Testis (tissue), 3 donors: ENCODE results near the gene ARSI. TPM values are rescaled to one million over a fixed set of nuclear protein-coding genes. Genes with fewer than 3 reads are reported as not detected.

Source experiments
- DNase-seq: peaks from one replicate; pipeline ENCODE4 v3.0.0-alpha.2; 2019
- H3K27ac ChIP-seq, 2 donors: fragments of 200-600 bp; sonication (generic); one replicate each; pipeline ENCODE4 v1.5.1; 2019
- H3K27me3 ChIP-seq: fragments of 200-600 bp; sonication (generic); one replicate; pipeline ENCODE4 v1.5.1; 2019
- H3K36me3 ChIP-seq: fragments of 200-600 bp; sonication (generic); one replicate; pipeline ENCODE4 v1.5.1; 2017; ENCODE audit warnings: low read depth; ENCODE audit errors: missing control alignments
- H3K4me1 ChIP-seq: fragments of 200-600 bp; sonication (generic); one replicate; pipeline ENCODE4 v1.5.1; 2019
- H3K4me3 ChIP-seq, 2 donors: fragments of 200-600 bp; sonication (generic); one replicate each; pipeline ENCODE4 v1.5.1; 2017 to 2019
- H3K9me3 ChIP-seq: fragments of 200-600 bp; sonication (generic); one replicate; pipeline ENCODE4 v1.5.1; 2017
- POLR2A ChIP-seq: fragments of 450-650 bp; IDR thresholded peaks from one replicate; pipeline ENCODE4 v1.6.1; 2017; ENCODE audit warnings: antibody characterized with exemption, mild to moderate bottlenecking, moderate library complexity
- WGBS, 2 donors: methylation state at CpG; one replicate each; pipeline ENCODE4 v1.1.5; 2018; 5-methylcytosine and 5-hydroxymethylcytosine counted together
- intact Hi-C: fragments of 100-400 bp; cut with DNase I; formaldehyde crosslinking; loops from one replicate; pipeline ENCODE4 v1.15.1; 2023; ENCODE audit warnings: low total_unique reads
- polyA plus RNA-seq: library from polyadenylated mRNA; stranded (reverse); fragments of 350-450 nt; fragmentation: Illumina TruSeq; extraction: RNeasy Lipid Tissue Mini Kit (QIAGEN cat#74804); gene quantifications from one replicate; pipeline ENCODE4 v1.2.3, GENCODE V29; 2014; ENCODE audit warnings: low read depth, low replicate concordance; ENCODE audit not compliant: insufficient read depth
- total RNA-seq, 2 donors: library from RNA; depleted of rRNA; stranded (reverse); fragments of >200 nt; gene quantifications; one replicate each; pipeline ENCODE4 v1.2.3, GENCODE V29; 2016
- TF ChIP-seq, protein P1 (sequence below), 3 experiments: fragments of 450-650 bp in 2 of 3; fragments of 200-600 bp in 1 of 3; sonication (generic) in 1 of 3; IDR thresholded peaks; one replicate each; pipeline ENCODE4 v1.5.1; 2016 to 2019; ENCODE audit warnings: antibody characterized with exemption in 3 of 3, mild to moderate bottlenecking in 2 of 3, moderate library complexity in 1 of 3

ARSI gene
- total and polyA plus RNA-seq, 3 donors from 2014 or later = 0.79 to 0.93 (median 0.92) TPM

DNA sequence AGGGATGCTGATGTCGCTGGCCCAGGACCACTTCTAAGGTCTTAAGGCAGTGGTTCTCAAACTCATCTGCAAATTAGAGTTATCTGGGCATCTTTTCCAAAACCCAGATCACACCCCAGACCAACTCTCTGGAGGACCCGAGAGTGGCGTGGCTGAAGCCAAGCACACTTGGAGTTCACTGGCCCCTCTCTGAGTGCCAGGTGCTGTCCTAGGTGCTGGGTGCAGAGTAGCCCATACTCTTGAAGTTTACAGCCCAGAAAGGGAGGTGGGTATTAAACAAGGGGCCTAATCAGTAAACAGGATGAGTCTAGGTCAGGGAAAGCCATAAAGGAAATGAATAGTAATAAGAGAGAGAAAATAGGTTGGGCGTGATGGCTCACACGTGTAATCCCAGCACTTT, 30.8 kb downstream of the ARSI start:
- Histone ChIP-seq H3K4me3 (no peak overlapping the region), H3K4me1 (peaks cover 4% of the 10 kb centered on the region), H3K27me3 (no peaks in the 10 kb centered on the region), H3K36me3 (no peaks in the 10 kb centered on the region), H3K9me3 (no peaks in the 10 kb centered on the region), H3K27ac (no peak overlapping the region)
- TF ChIP-seq, protein P1, sequence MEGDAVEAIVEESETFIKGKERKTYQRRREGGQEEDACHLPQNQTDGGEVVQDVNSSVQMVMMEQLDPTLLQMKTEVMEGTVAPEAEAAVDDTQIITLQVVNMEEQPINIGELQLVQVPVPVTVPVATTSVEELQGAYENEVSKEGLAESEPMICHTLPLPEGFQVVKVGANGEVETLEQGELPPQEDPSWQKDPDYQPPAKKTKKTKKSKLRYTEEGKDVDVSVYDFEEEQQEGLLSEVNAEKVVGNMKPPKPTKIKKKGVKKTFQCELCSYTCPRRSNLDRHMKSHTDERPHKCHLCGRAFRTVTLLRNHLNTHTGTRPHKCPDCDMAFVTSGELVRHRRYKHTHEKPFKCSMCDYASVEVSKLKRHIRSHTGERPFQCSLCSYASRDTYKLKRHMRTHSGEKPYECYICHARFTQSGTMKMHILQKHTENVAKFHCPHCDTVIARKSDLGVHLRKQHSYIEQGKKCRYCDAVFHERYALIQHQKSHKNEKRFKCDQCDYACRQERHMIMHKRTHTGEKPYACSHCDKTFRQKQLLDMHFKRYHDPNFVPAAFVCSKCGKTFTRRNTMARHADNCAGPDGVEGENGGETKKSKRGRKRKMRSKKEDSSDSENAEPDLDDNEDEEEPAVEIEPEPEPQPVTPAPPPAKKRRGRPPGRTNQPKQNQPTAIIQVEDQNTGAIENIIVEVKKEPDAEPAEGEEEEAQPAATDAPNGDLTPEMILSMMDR (IDR thresholded peaks at IDR 0.05) = no peak
- no peak for TF ChIP-seq POLR2A
- WGBS, 2 donors = 85 to 91% methylated on average over 5 of the region's 5 CpGs
- intact Hi-C loops = no loop called here
- no peak for DNase-seq

DNA sequence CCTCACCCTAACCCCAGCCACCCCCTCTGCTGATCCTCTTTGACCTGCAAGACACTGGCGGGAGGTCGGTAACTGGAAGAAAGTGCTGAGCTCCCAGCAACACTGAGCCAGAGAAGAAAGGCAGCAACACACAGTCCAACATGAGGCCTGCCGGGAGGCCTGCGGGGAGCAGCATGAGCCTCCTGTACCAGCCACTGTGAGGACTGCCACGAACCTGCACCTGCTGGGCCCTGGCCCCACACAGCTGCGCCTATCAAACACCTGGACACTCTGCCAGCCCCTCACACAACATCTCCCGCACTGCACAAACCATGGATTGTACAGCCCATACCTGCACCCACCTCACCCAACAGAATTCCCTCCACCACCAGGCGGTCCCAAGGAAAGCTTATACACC, 31.4 kb downstream of the ARSI start:
- Histone ChIP-seq H3K36me3 (no peaks in the 10 kb centered on the region), H3K27me3 (no peaks in the 10 kb centered on the region), H3K4me3 (no peak overlapping the region), H3K27ac (no peak overlapping the region), H3K9me3 (no peaks in the 10 kb centered on the region), H3K4me1 (peaks cover 9% of the 10 kb centered on the region)
- WGBS, 2 donors = 90 to 92% methylated on average over 7 to 8 of the region's 8 CpGs
- TF ChIP-seq, protein P1 (IDR thresholded peaks at IDR 0.05) = no peak
- TF ChIP-seq POLR2A = no peak
- no peak for DNase-seq
- intact Hi-C loops = no loop called here

DNA sequence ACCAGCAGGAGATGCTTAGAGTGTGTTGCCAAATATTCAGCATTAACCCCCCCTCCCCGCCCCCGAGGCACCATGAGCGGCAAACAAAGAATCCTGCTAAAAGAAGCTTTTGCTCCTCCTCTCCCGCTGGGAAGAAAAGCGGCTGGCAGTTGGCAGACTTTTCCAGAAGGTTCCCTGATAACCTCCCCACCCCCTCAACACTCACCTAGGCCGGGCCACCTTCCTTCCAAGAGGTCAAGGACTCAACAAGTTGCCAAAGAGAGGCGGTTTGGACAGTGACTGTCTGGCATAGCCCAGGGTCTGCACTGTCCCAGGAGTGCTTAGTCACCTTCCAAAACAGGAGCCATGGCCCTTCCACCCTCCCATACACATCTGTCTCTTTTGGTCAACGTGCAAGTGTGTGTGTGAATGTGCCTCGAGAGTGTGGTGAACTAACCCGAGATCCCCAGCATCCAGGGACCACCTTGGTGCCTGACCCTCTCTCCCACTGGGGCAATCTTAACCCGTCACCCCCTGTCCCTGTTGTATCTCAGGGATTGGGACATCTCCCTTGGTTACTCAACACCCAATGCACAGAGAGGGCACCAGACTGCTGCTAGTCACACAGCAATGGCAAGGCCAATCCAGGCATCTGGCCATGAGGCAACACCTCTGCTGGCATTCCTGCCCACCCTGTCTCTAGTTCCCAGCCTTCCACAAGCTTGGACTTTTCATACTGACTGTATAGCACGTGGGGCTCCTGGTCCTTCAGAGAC, 32.0 kb downstream of the ARSI start:
- Histone ChIP-seq H3K9me3 (no peaks in the 10 kb centered on the region), H3K27me3 (no peaks in the 10 kb centered on the region), H3K27ac (no peak overlapping the region), H3K4me3 (no peak overlapping the region), H3K36me3 (no peaks in the 10 kb centered on the region), H3K4me1 (peaks cover 9% of the 10 kb centered on the region)
- TF ChIP-seq, protein P1 (IDR thresholded peaks at IDR 0.05) = no peak
- TF ChIP-seq POLR2A = no peak
- DNase-seq = no peak
- intact Hi-C loops = no loop called here
- 53 to 56% methylated on average over 12 of the region's 12 CpGs for WGBS, 2 donors

DNA sequence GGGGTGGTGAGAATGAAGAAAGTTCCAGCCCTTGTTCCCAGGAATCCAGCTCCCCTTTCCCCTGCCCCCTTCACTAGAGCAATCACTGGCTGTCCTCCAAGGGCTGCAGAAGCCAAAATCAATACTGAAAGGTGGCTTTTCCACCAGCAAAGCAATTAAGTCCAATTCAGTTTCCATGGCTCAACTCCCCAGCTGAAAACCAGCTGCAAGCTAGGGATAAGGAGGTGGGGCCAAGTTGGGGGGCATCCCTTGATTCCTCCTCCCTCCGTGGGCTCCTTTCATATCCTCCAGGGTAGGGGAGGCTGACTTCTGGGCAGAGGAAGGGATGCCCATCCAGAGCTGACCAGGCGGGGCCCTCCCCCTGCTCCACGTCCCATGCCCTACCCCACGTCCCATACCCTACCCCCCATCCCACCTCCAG, 35.8 kb downstream of the ARSI start:
- no peaks in the 10 kb centered on the region for H3K36me3 ChIP-seq
- intact Hi-C loops = no loop called here
- no peak for TF ChIP-seq POLR2A
- TF ChIP-seq, protein P1 (IDR thresholded peaks at IDR 0.05) = no peak
- DNase-seq = no peak
- H3K27me3 ChIP-seq = no peaks in the 10 kb centered on the region
- H3K4me3 ChIP-seq = no peak overlapping the region
- 57 to 70% methylated on average over 2 to 4 of the region's 4 CpGs for WGBS, 2 donors
- no peak overlapping the region for H3K27ac ChIP-seq
- peaks cover 12% of the 10 kb centered on the region for H3K4me1 ChIP-seq
- no peaks in the 10 kb centered on the region for H3K9me3 ChIP-seq

DNA sequence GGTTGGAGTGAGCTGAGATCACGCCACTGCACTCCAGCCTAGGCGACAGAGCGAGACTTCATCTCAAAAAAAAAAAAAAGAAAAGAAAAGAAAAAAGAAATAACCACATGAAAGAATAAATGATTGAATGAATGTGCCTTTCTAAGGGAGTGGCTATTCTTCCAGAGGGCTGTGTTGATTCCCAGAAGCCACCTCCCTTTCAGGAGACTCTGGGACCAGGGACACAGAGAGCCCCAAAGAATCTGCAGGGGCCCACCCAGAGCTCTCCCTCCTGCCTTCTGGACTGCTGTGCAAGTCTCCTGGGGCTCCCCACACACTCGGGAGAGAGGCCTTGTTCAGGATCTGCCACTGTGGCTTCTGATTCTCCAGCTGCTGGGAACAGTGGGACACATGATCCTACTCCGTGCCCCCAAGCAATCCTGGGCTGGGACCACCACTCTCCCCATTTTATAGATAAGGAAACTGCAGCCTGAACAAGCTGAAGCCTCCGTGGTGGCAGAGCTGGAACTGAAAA, 36.8 kb downstream of the ARSI start:
- DNase-seq = no peak
- Histone ChIP-seq H3K36me3 (no peaks in the 10 kb centered on the region), H3K4me1 (peaks cover 12% of the 10 kb centered on the region), H3K9me3 (no peaks in the 10 kb centered on the region), H3K27me3 (no peaks in the 10 kb centered on the region), H3K27ac (no peak overlapping the region), H3K4me3 (no peak overlapping the region)
- TF ChIP-seq POLR2A = no peak
- TF ChIP-seq, protein P1 (IDR thresholded peaks at IDR 0.05) = no peak
- 72% methylated on average over 6 of the region's 6 CpGs for WGBS, 2 donors
- intact Hi-C loops = no loop called here
